ENCODE measurements around the gene STK32C.

Gene STK32C

DNA sequence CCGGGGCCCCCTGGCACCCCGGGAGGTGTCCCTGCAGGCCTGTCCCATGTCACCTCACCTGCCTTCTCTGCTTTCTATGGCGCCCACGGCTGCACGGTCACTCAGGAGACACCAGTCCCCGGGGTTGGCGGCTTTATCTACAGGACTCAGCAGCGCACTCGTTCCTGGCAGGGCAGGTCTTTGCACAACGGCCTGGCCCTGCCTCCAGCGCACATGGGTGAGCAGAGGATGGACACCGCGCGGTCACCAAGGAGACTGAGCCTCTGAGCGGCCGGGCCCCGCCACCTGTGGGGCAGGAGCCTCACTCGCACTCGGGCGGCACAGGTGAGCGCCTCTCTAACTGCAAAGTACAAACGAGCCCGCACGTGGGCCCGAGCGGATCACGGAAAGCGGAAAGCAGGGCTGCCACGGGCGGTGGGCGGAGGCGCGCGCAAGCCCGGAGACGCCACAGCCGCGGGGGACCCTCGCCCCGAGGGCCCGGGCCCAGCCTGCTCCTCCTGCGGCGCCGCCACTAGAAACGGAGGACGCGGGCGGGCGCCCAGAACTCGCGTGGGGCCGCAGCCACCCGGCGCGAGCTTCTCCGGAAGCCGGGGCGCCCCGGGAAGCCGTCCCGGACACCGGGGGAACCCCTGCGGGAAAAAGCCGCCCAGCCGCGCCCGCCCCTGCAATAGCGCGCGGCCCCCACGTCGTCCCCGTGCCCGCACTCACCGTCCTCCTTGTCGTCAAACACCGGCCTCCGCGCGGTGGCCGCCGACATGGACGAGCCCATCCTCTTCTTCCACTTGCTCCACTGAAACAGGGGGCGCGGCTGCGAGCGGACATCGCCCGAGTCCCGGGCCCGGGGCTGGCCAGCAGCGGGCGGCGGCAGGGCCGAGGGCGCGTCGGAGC is 642 bp downstream of the STK32C start:
- Mint-ChIP-seq H3K27ac (peak overlapping the region; percentile 45), H3K27me3 (ENCODE audit: low read depth) (peaks cover 34% of the 10 kb centered on the region), H3K4me1 (ENCODE audit: low read depth) (peaks cover 3% of the 10 kb centered on the region), H3K36me3 (ENCODE audit: low read depth) (no peaks in the 10 kb centered on the region), H3K9me3 (no peaks in the 10 kb centered on the region), H3K4me3 (peak overlapping the region; percentile 86)
- no peak for DNase-seq (ENCODE audit: low spot score)

DNA sequence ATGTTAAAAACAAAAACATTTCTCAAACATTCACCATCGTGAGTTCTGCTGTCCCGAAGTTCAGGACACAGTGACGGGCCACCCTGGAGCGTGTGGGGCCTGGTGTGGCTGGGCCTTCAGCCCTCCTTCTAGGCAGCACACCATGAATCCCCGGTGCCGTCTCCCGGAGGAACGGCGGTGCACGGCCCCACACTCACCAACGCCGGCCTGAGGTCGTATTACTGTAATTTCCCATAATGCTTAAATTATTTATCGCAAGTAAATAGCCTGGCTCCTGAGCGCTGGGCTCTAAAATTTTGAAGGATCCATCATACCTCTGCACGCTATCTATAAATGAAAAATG is 1.4 kb downstream of the STK32C start:
- no peaks in the 10 kb centered on the region for H3K36me3 Mint-ChIP-seq (ENCODE audit: low read depth)
- H3K9me3 Mint-ChIP-seq = no peaks in the 10 kb centered on the region
- peaks cover 34% of the 10 kb centered on the region for H3K27me3 Mint-ChIP-seq (ENCODE audit: low read depth)
- DNase-seq (ENCODE audit: low spot score) = no peak
- no peak overlapping the region for H3K4me3 Mint-ChIP-seq
- peaks cover 3% of the 10 kb centered on the region for H3K4me1 Mint-ChIP-seq (ENCODE audit: low read depth)
- H3K27ac Mint-ChIP-seq = no peak overlapping the region

DNA sequence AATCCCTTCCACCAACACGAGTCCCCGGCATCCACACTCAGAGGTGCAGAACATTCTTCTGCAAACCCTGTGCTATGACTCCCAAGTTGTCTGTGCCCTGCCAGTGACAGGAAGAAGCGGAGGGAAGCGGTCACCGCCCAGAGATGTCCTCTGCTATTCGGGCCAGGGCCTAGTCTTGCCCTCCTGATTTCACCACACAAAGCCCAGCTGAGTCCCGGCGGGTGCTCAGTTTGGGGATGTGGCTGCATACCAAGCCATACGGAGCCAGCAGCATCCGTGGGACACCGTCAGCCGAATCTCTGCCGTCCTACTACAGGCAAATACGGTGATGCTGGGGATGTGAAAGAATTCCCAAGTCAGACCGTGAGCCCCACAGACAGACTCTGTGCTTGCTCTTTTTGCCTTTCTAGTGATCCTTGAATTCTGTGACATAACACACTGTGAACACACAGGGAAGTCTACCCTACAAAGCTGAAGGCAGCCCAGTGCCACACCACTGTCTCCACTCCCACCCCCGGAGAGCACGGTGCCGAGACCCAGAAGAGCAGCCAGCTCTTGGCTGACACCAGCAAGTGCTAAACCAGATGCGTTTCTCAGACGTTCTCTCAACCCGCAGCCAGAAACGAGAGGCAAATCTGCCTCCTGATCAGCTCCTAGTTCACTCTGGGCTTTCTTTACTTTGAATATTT is 2.0 kb downstream of the STK32C start:
- no peak for DNase-seq (ENCODE audit: low spot score)
- Mint-ChIP-seq H3K36me3 (ENCODE audit: low read depth) (no peaks in the 10 kb centered on the region), H3K9me3 (no peaks in the 10 kb centered on the region), H3K27ac (no peak overlapping the region), H3K4me1 (ENCODE audit: low read depth) (peaks cover 3% of the 10 kb centered on the region), H3K4me3 (peak overlapping the region; percentile 11), H3K27me3 (ENCODE audit: low read depth) (peaks cover 34% of the 10 kb centered on the region)

DNA sequence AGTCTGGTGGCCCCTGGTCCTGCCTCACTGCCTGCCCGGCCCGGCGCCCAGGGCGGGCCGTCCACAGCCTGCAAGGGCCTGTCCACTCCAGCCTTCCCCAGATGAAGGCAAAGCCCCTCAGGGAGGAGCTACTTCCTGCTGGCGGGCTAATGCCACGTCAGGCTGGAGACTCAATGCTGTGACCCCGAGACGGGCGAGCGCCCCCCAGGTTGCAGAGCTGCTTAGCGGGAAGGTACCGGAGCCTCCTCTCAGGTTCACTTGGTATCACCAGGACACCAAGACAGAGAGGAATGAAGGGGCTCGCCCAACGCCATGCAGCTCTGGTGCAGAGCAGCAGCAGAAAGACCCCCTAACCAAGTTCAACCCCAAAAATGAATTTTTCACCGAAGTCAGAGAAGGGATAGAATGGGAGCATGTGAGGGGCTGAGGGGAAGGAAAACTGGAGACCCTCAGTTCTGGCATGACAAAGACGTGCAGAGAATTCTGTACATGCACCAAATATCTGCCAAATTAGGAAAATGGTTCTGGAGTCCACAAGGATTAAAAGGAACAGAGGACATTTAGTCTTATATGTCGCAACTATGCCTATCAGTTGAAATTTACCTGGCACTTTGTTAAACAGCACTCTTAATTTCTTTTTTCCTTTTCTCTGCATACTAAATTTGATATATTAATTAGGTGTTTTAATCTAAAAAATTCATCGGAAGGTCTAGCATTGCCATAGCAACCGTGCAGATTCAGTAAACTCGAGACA is 2.8 kb downstream of the STK32C start:
- Mint-ChIP-seq H3K9me3 (no peaks in the 10 kb centered on the region), H3K4me1 (ENCODE audit: low read depth) (peaks cover 3% of the 10 kb centered on the region), H3K4me3 (no peak overlapping the region), H3K27ac (no peak overlapping the region), H3K27me3 (ENCODE audit: low read depth) (peaks cover 28% of the 10 kb centered on the region), H3K36me3 (ENCODE audit: low read depth) (no peaks in the 10 kb centered on the region)
- DNase-seq (ENCODE audit: low spot score) = no peak

DNA sequence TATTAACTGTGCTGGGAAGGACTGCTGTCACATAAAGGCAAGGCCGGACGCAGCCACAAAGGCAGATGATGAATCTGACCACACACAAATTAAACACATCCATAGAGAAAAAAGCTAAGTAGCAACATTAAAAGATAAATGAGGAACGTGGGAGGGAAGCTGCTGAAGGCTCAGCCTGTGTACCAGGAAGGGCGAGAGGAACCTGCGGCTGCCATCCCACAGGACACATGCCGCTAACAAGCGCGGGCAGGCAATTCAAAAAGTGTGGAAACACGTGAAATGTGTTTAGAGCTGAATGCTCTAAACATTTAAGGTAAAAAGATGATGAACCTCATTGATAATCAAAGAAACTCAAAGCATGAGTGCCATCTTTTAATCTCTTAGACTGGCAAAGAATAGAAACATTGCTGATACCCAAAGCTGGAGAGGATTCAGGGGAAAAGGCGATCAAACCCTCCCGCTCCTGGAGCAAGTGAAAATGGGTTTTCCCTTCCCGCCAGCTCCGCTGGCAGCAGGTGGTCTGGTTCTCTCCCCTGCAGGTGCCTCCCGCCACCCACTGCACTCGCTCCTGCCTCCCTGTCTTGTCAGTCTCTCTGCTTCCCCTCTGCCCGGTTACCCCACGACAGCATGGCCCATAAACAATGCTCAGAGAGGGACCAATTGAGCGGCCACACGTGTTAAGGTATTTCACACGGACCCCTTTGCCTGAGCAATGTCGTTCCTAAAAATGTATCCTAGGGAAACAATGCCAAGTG is 4.2 kb downstream of the STK32C start:
- Mint-ChIP-seq H3K4me3 (no peak overlapping the region), H3K27me3 (ENCODE audit: low read depth) (peaks cover 19% of the 10 kb centered on the region), H3K9me3 (no peaks in the 10 kb centered on the region)

DNA sequence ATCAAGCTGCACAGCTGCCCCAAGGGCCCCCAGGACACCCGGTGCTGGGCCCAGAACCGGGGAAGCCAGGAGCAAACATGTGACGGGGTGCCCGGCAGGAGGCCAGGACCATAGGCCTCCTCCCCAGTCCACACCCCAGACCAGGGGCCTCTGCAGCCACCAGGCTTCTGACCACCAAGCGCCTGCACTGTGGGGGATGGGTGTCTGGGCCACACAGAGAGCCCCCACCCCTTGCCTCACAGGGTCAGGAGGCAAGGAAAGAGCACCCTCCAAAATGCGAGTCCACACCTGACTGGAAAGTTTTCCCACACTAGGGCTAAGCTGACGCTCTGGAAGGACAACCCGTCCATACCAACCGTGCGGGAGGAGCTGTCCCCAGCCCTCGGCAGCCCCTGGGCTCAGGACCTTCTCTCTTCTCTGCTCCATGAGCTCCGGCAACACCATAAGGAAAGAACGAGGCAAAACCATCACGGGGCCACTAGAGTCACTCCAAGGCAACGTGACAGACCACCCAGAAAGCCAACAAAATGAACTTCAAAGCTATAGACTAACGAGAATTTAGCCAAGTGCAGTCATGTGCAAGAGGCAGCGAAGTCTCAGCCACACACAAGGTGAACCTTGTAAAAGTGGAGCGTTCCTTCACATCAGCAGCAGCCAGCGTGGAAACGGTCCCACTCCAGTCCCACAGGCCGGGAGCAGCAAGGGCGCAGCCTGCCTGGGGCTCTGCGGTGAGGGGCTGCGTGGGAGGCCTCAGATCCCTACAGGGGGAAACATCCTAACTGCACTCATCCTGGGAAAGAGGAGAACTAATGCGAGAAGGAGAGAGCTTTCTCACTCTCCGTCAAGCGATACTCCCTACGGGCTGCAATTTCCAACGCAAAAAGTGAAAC is 5.1 kb downstream of the STK32C start:
- Mint-ChIP-seq H3K9me3 (no peaks in the 10 kb centered on the region), H3K4me3 (no peak overlapping the region), H3K27me3 (ENCODE audit: low read depth) (peaks cover 19% of the 10 kb centered on the region), H3K27ac (no peak overlapping the region), H3K36me3 (ENCODE audit: low read depth) (no peaks in the 10 kb centered on the region), H3K4me1 (ENCODE audit: low read depth) (peaks cover 3% of the 10 kb centered on the region)
- no peak for DNase-seq (ENCODE audit: low spot score)

More for the DNA sequence above, 4.2 kb downstream of the STK32C start:
- Mint-ChIP-seq H3K36me3 (ENCODE audit: low read depth) (no peaks in the 10 kb centered on the region), H3K4me1 (ENCODE audit: low read depth) (peaks cover 3% of the 10 kb centered on the region), H3K27ac (no peak overlapping the region)
- no peak for DNase-seq (ENCODE audit: low spot score)

DNA sequence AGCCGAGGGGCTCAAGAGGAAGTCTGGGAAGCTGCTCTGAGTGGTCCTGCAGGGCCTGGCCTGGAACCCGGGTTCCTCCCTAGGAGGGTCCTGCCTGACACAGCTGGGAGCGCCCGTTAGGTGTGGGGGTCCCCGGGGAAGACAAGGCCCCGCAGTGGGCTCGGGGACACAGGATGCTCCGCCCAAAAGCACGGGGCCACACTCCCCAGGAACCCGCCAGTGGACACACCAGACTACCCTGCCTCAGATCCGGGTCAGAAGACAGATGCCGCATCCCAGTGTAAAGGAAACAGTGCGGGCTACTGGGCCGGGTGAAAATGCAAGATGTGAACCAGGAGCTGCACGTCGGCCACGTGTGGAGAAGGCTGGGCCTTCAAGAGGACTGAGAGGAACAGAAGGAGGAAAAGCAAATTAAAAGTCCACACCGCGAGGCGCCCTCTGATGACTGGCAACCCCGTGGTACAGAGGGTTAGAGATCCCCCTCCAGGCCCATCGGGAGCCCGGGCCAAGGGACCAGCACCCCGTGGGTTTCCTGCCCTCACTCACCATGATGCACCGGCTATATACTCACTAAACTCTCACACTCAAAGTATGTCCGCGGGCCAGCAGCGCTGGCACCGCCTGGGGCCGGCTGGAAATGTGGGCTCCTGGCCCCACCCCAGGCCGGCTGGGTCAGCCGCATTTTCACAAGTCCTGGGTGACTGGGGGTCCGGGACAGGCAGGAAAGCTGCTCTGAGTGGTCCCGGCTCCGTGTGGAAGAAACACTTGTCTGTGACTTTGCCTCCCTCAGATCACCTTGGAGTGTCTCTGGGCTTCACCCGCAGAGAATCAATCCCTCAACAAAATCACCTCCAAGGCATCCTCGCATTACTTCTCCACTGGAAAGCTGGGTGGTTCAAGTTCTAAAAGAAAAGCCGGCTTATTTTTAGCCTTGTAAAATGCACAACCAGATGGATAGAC is 6.1 kb downstream of the STK32C start:
- Mint-ChIP-seq H3K9me3 (no peaks in the 10 kb centered on the region), H3K27ac (no peak overlapping the region), H3K36me3 (ENCODE audit: low read depth) (no peaks in the 10 kb centered on the region), H3K27me3 (ENCODE audit: low read depth) (peaks cover 15% of the 10 kb centered on the region), H3K4me3 (no peak overlapping the region), H3K4me1 (ENCODE audit: low read depth) (no peaks in the 10 kb centered on the region)
- no peak for DNase-seq (ENCODE audit: low spot score)

DNA sequence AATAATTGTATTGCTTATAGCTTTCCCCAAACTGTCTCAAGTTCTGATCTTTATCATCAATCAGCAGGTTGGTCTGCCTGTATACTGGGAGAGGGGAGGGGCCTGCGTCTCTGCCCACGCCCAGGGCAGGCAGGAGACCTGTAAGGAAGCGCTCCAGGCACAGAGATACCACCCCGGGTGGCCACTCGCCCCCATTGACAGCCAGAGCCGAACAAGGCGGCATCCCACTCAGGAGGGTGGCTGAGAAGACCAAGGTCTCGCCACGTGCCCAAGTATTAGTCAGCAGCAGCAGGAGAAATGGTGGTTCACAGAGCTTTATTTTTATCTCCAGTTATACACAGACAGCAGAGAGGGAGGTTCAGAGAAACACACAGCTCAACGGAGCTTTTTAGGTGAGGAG is 7.2 kb downstream of the STK32C start:
- Mint-ChIP-seq H3K36me3 (ENCODE audit: low read depth) (no peaks in the 10 kb centered on the region), H3K9me3 (no peaks in the 10 kb centered on the region), H3K4me3 (no peak overlapping the region), H3K27ac (no peak overlapping the region), H3K4me1 (ENCODE audit: low read depth) (no peaks in the 10 kb centered on the region), H3K27me3 (ENCODE audit: low read depth) (peaks cover 5% of the 10 kb centered on the region)
- no peak for DNase-seq (ENCODE audit: low spot score)

DNA sequence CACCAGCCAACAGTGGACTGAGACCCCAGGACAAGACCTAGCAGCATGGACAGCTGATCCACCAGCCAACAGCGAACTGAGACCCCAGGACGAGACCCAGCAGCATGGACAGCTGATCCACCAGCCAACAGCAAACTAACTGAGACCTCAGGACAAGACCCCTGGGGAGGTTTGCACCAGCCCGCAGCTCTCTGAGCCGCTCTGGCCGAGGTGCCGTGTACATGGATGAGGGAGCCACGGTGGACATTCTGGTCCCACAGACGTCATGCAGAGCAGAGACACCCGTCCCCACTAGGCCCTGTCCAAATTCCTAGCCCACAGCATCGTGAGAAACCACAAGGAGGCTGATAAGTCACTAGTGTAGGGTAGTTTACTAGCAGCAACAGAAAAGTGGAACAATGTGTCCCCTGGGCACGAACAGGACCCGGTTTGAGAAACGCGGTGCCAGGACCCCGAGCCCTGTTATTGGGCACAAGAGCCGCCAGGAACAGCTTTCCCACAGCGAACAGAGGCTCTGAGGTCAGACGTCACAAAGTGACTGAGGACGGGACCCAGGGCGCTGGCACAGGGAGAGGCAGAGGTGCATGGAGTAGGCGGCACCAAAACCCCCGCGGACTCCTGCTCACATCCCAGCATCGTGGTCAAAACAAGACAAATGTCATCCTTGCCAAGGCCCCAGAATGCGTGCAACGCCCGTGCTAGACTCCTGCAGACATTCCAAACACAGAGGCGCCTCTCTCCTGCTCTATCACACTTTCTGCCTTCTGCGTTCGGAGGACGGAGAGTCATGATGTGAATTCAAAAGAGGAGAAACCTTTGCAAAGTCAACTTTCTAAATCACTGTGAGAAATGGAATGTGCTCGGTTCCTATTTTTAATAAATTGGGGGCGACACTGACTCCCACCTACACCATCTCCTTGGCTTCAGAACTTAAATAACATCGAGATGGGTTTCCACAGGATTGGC is 8.1 kb downstream of the STK32C start:
- Mint-ChIP-seq H3K4me3 (no peak overlapping the region), H3K27ac (no peak overlapping the region)
- no peak for DNase-seq (ENCODE audit: low spot score)

DNA sequence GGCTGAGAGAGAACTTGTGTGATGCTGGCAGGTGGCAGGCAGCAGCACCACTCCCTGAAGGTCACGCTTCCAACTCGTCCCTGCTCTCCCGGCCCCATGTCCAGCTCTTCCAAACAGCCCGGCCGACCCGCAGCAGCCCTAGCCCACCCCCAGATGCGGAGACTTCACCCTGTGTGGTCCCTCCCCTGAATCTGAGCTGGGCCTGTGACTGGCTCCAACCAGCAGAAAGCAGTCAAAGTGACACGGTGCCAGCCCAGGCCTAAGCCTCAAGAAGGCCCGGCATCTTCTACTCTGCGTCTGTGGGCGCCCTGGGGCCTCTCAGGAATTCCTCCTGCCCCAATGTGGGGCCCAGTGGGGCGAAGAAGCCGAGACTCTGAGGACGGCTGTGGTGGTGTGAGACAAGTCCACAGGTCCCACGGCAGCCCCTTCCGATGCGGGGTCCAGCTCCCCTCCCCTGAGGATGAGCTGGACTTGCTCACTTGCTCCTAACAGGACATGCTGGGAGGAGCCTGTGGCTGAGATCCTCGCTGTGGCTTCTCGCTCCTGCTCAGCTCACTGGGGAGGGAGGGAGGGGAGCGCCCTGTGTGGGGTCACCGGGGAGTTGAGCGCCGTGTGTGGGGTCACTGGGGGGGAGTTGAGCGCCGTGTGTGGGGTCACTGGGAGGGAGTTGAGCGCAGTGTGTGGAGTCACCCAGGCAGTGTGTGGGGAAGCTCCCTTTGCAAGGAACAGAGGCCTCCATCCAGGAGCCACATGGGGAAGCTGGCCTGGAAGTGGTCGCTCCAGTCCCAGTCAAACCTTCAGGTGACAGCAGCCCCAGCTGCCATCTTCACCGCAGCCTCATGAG is 9.5 kb downstream of the STK32C start:
- Mint-ChIP-seq H3K9me3 (no peaks in the 10 kb centered on the region), H3K4me1 (ENCODE audit: low read depth) (no peaks in the 10 kb centered on the region), H3K27ac (no peak overlapping the region), H3K4me3 (no peak overlapping the region), H3K36me3 (ENCODE audit: low read depth) (no peaks in the 10 kb centered on the region), H3K27me3 (ENCODE audit: low read depth) (no peaks in the 10 kb centered on the region)
- no peak for DNase-seq (ENCODE audit: low spot score)

More for the DNA sequence above, 8.1 kb downstream of the STK32C start:
- Mint-ChIP-seq H3K9me3 (no peaks in the 10 kb centered on the region), H3K27me3 (ENCODE audit: low read depth) (no peaks in the 10 kb centered on the region), H3K36me3 (ENCODE audit: low read depth) (no peaks in the 10 kb centered on the region), H3K4me1 (ENCODE audit: low read depth) (no peaks in the 10 kb centered on the region)

DNA sequence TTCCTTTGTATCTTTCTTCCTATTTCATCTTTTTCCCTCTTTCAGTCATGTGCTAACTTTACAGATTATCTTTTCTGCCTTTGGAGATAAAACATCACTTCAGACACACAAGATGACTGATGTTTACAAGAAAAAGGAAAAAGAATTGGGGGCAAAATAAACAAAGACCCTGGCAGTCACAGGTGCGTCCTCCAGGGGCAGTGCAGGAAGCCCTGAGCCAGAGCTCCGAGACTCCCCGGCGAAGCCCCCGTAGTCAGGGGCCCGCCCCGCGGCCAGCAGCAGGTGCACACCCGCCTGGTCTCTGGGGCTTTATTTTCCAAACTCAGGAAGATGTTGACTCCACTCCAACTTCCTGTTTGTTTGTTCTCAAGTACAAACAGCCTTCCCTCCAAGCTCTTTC is 10.2 kb downstream of the STK32C start:
- no peak for DNase-seq (ENCODE audit: low spot score)
- Mint-ChIP-seq H3K4me1 (ENCODE audit: low read depth) (no peaks in the 10 kb centered on the region), H3K36me3 (ENCODE audit: low read depth) (no peaks in the 10 kb centered on the region), H3K9me3 (no peaks in the 10 kb centered on the region), H3K27me3 (ENCODE audit: low read depth) (no peaks in the 10 kb centered on the region), H3K27ac (no peak overlapping the region), H3K4me3 (no peak overlapping the region)

All from T-helper 2 cell treated with Interferon-gamma antibody and Interleukin-4, amounts not matched to agents 5 μg/mL and 100 μg/mL, for 36 hours (primary cell).